Stimulated activated CD4-positive, alpha-beta T cell treated with anti-CD3 and anti-CD28 coated beads, Interleukin-4, amount 100 ng/mL, for 4 hours (primary cell): ENCODE measurements around the gene CERS1.

Experiments
- DNase-seq, 2 experiments: peaks; one replicate each; pipeline ENCODE4 v3.0.0-alpha.2; 2020

Gene CERS1

DNA sequence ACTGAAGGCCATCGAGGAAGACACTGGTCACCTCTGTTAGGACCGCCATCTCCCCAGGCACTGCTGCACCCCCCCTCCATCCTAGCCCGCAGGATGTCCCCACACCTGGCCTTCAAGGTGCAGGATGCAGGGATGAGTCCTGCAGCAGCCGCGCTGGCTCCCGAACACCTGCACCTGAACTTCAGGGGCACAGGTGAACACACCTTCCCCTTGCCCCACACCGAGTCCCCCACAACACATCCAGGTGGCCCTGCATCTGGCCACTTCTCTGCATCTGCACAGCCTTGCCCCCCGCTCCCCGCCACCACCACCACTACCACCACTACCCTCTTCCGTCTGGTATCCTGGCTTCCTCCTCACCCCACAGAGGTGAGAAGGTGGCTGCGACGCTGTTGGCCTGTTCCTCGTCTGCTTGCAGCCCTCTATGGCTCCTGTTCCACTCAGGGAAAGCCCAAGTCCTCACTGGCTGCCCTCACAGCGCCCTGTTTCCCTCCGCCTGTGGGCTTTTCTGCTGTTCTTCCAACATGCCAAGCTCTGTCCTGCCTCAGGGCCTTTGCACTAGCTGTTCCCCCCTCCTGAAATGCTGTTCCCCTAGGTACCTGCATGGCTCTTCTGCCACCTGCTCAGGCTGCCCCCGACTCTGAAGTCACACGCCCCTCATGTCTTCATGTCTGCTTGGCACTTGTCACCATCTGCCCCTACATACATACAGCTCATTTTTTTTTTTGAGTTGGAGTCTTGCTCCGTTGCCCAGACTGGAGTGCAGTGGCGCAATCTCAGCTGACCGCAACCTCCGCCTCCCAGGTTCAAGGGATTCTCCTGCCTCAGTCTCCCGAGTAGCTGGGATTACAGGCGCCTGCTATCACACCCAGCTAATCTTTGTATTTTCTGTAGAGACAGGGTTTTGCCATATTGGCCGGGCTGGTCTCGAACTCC is 1.4 kb upstream of the CERS1 start:
- no peak for DNase-seq

GRCh38 chr19:18896421-18896841 is 473 bp upstream of the CERS1 start:
- DNase-seq: no peak

DNA sequence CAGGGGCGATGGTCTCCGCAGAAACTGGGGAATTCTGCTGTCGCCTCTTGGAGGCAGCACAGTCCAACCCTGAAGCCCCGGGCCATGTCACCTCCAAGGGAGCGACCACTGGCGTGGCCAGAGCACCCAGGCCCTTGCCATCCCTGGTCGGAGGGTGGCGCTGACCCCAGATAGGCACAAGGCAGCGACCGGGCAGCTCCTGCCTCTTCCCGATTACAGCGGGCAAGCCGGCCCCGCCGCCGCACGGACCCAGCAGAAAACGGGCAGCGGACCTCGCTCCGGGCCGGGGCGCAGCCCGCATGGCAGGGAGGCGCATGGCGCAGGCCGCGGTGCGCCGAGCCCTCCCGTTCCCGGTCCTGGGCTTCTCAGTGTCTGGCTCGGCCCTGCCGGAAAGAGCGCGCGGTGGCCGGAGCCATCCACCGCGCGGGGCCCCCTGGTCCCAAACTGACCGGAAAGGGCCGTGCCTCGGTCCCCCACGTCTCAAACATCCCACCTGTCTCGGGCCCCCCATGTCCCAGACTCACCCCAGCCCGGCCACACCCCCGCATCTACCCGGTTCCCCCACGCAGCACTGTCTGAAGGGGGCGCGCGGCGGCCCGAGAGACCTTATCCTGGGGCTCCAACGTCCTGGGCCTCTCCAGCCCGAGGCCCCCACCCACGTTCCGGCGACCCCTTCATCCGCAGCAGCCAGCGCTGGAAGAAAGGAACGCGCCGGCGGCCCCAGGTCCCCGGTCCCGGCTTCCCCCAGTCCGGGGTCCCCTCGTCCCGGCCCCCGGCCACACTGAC is 727 bp downstream of the CERS1 start:
- DNase-seq: no peak

GRCh38 chr19:18894254-18895037 is 1.5 kb downstream of the CERS1 start:
- DNase-seq: no peak

DNA sequence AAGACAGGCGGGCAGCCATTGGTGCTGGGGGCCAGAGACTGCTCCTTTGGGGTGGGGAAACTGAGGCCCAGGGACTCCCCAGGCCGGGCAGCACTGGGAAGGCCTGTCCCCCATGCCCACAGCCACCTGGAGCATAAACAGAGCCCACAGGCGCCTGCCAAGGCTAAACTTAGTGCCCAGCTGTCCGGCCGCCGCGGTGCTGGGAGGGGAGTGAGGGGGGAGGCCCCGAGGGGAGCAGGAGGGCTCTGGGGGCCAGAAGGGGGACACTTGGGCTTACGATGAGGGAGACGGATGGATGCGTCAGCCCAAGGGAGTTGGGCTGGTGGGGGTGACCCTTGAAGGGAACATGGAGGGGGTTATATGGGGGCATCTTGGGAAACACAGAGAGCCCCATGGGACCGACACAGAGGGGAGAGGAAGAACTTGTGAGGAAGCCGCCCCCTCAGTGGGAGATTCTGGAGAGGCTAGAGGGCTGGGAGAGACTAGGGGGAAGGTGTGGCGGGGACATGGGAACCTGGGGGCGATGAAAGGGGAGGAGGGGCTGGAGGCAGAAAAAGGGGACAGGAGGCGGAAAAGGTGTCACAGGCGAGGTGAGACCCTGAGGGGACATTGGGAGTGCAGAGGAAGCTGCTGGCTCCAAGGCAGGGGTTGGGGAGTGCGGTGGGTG is 2.2 kb downstream of the CERS1 start:
- no peak for DNase-seq

DNA sequence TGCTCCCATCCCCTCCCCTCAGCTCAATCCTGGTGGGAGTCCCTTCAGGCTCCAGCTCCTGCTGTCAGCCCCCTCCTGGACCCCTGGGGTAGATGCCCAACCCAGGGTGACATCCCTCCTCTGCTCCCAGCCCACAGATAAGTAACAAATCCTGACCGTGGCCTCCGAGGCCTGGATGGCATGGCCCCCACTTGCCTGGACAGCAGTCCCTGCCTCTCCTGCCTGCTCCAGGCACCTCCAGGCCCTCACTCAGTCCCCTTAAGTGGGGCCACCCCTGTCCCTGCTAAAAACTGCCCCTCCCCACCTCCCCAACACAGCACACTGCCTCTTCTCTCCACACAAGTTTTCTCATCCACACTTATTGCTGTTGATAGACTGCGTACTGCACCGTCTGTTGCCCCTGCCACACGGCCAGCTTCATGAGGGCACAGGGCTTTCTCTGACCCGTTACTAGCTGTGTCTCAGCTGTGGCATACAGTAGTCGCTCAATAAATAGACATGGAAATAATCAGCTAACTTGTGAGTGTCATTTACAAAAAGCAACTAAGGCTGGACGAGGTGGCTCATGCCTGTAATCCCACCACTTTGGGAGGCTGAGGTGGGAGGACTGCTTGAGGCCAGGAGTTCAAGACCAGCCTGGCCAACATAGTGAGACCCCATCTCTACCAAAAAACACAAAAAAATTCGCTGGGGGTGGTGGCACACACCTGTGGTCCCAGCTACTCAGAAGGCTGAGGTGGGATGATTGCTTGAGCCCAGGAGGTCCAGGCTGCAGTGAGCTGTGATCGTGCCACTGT is 5.8 kb downstream of the CERS1 start:
- no peak for DNase-seq

DNA sequence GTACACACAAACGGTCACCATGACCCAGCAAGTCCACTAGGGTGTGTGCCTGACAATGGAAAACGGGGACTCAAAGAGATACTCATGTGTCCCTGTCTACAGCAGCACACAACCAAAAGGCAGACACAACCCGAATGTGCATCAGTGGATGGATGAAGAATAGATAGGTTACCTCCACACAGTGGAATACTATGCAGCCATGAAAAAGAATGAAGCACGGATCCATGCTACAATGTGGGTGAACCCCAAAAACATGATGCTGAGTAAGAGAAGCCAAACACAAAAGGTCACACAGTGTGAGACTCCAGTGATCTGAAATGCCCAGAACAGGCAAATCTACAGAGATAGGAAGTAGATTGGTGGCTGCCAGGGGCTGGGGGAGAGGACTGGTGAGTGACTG is 9.0 kb downstream of the CERS1 start:
- DNase-seq: no peak

DNA sequence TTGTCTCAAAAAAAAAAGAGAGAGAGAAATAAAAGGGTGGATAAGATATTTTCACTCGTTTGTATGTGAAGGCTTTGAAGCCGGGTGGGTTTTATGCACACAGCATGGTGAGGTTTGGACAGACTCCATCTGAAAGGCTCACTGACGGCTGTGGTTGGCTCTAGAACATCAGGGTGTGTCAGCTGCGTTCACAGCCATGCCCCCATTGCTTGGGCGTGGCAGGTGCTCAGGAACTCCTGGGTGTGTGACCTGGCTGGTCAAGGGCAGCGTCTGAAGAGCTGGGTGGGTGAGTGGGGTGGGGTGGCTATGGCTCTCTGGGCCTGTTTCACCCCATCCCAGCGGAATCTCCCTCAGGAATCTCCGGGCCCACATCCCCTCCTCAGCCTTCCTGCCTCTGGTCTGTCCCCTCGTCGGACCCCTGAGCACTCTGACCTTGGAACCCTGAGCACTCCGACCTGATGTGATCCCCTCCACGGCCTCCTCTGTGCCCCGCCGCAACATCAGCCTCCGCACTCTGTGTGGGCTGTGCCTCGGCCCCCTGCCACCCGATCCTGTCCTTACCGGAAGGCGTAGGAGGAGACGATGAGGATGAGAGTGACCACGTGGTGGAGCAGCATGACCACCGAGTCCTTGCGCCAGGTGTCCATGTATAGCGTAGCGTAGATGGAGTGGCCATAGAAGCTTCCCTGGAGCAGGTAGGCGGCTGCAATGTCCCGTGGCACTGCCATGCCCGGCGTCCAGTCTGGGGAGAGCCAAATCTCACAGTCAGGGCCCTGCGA is 12.2 kb downstream of the CERS1 start:
- no peak for DNase-seq

DNA sequence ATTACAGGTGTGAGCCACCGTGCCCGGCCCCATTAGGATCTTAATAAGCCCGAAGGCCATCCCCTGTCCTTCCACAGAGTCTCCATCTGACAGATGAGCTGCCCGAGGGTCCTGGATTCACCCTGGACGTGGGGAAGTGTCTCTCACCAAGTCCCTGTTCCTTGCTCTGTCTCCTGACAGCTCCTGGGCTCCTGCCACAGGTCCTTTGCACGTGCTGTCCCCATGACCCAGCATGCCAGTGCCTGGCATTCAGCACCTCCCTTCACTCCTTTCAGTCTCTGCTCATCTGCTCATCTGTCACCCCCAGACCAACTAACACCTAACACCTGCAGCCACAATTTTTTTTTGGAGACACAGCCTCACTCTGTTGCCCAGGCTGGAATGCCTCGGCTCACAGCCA is 14.5 kb downstream of the CERS1 start:
- DNase-seq: no peak

DNA sequence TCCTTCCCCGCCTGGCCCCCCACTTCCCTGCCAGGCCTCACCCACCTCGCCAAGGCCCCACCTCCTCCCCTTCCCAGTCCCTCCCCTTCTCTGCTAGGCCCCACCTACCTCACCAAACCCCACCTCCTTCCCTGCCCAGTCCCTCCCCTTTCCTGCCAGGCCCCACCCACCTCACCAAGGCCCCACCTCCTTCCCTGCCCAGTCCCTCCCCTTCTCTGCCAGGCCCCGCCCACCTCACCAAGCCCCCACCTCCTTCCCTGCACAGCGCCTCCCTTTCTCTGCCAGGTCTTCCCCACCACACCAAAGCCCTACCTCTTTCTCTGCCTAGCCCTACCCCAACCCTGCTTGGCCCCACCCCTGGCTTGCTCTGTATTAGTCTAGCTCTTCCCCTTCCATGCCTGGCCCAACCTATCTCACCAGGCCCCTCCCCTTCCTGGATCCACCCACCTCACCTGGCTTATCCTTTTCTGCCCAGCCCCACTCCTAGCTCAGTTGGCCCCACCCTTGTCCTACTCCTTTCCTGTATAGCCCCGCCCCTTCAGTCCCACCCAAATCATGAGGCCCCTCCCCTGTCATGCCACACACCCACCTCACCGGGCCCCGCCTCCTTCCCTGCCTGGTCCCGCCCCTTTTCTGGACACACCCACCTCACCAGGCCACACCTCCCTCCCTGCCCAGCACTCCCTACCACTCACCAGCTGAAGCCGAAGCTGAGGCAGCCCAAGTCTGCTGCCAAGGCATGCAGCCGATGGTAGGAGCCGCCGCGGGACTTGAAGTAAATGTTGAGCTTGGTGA is 16.2 kb downstream of the CERS1 start:
- DNase-seq: no peak

DNA sequence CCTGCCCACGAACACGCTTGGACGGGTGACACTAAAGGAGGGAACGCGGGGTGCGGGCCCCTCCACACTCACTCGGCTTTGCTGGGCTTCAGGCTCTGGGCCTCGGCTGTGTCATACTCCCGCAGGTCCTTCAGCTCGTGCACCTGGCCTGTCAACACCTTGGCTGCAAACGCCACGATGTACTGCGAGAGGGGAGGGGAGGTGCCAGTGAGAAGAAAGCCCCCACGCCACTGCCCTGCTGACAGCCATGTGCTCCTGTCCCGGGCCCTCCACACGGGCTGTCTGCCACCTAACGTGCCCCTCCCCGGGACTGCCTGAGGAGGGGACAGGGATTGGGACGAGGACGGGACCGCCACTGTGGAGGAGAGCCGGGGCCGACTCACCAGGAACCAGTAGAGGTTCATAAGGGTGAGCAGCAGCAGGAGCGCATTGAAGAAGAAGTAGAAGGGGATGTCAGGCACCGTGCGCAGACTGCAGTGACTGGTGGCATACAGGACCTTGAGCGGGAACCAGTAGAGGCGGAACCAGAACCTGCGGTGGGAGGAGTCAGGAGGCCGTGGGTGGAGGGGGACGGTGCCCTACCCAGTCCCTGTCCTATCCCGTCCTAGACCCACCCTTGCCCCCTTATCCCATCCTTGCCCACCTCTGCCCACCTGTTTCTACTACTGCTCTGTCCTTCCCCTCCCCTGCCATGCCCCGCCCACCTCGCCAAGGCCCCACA is 16.9 kb downstream of the CERS1 start:
- DNase-seq: no peak

DNA sequence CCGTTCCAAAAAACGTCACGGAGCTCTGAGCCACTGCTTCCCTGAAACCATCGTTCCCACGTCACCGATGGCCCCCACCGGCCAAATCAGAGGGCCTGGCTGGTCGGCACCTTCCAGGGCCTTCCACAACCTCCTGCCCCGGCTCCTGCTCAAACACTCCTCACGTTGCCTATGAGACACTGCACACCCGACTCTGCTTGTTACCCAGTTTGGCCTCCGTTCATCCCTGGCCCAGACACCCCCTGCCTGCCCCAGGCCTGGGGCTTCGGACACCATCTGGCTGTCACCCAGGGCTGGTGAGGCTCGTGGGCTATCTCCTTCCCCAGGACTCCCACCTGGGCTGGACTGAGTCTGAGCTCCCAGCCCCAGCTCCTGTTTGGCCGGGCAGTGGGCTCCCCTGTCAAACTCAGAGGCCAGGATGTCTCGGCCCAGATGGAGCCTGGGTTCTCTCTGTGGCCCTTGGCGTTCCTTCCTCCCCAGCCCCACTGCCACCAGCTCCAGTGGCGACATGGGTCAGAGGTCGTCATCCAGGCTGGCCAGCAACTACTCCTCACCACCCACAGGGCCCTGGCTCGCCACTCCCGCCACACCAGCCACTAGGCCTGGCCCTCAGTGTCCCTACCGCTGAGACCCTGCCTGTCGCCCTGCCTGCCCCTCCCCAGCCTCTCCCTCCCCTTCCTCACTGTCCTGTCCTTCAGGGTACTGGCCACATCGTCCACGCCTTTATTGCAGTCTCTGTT is 17.7 kb downstream of the CERS1 start:
- no peak for DNase-seq

GRCh38 chr19:18876865-18877264 is 19.1 kb downstream of the CERS1 start:
- no peak for DNase-seq

- no peak for DNase-seq
Observed at GRCh38 chr19:18875726-18876125, 20.2 kb downstream of the CERS1 start.

DNA sequence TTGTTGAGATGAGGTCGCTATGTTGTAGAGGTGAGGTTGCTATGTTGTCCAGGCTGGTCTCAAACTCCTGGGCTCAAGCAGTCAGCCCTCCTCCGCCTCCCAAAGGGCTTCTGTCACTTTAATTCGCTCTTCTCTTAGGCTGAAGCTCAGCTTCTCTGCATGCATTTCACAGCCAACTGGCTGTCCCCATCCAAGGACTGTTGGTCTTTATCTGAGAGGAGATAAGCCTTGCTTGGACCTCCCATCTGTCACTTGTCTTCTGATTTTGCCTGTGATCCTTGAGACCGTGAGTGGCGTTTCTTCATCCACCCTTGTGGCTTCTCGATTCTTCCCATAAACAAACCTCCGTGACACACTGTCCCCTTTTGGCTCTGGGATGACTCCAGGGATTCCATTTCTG is 24.4 kb downstream of the CERS1 start:
- no peak for DNase-seq

GRCh38 chr19:18870531-18871172 is 25.3 kb downstream of the CERS1 start:
- DNase-seq: no peak

GRCh38 chr19:18869781-18870530 is 26.0 kb downstream of the CERS1 start:
- DNase-seq: no peak
